HG03575 (cell line): ENCODE data around the gene UPP1.
A peak's percentile ranks its signal among the peaks of the same experiment; 100 is the strongest.
"Not testable (repeated sequence)": the region's sequence is repeated elsewhere in the genome, so short reads cannot be mapped to it uniquely, and the experiment has no call there.

Experiments
- ATAC-seq: cut with Tn5 transposase; IDR thresholded peaks from one replicate; pipeline ENCODE4 v1.9.1; 2021; ENCODE audit not compliant: unreplicated experiment, insufficient number of reproducible peaks, low FRiP score; ENCODE audit errors: extremely low read depth

The UPP1 gene

DNA sequence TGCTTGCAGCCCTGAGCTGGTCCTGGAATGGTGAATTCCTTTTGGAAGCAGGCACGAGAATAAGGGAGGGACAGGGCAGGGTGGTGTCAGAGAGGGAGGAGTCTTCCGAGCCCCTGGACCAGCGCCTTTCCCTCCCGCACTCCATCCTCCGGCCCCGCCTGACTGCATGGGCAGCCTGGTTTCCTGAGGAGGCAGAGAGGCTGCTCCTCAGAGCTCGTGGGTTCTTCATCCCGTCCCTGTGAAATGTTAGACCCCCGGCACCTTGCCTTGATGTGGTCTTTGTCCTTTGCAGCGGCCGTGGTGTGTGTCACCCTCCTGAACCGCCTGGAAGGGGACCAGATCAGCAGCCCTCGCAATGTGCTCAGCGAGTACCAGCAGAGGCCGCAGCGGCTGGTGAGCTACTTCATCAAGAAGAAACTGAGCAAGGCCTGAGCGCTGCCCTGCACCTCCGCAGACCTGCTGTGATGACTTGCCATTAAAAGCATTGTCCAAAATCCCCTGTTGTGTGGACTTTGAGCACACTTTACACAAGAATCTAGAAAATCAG lies 18.9 kb downstream of the UPP1 start:
- ATAC-seq, result no peak

DNA sequence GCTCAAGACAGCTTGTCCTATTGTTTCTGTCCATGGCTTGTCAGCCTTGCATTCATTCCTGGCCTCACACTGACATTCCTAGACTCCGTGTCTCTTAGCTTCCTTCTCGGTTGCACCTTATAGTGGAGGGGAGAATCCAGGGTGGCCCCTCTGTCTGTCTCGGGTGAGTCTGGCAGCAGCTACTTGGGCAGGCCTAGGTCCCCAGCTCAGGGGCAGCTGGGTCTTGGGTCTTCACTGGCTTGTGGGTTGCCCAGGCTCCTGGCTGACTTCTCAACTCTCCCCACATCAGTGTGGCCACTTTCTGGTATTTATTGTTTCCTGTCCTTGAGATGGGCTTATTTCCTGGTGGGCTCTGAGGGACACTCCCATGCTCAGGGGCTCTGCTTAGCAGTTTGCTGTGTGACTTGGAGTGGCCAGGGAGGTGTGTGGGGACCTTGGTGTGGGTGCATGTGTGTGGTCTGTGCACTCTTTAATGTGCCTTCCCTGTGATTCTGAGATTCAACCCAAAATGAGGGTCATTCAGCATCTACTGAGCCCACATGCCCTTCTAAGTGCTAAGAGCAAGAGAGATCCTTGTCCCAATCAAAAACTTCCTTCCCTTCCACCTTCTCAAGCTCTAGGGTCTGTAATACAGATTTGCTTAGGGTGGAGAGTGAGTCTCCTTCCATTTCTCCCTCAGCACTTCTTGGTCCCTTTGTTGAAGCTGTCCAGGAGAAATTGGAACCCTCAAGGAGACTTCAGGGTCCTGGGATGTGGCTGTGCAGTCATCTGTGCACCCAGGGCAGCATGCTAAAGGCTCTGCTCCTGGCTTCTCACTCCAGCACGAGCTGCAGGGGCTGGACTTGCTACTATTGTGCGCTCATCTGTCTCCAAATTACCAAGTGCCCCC lies 20.1 kb downstream of the UPP1 start:
- no peak for ATAC-seq

- ATAC-seq, result peak; percentile 59
Observed at GRCh38 chr7:48109848-48110663, 21.0 kb downstream of the UPP1 start.

- ATAC-seq, result no peak
Observed at GRCh38 chr7:48110868-48111267, 21.8 kb downstream of the UPP1 start.

GRCh38 chr7:48111596-48111995 lies 22.5 kb downstream of the UPP1 start:
- no peak for ATAC-seq

DNA sequence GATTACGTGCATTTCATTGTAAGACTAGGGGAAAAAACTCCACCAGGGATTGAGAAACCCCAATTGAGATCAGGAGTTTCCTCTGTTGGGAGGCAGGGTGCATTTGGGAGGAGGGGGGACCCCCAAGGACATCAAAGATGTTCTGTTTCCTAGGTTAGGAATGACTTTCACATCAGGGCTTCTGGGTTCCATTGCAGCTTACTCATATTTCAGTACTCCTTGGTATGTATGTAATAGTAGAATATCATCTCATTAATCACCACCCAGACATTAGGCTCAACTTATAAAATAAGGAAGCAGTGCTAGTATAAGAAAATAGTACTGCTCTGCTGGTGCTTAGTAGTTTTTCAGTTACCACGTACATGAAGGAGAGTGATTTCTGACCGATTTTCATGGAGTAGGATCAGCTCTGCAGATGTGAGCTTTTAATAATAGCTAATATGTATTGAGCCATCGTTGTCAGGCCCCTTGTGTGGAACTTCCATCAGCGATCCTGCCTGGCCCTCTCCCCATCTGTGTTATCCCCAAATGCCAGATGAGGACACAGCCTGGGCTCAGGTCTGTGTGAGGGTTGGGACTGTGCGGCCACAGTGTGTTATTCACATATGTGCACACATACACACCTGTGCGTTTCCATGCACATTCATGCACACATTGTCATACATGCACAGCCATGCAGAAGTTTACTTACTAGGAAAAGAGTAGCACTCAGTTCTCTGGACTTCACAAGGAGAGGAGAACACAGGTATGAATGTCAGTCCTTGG lies 23.5 kb downstream of the UPP1 start:
- ATAC-seq, result no peak

DNA sequence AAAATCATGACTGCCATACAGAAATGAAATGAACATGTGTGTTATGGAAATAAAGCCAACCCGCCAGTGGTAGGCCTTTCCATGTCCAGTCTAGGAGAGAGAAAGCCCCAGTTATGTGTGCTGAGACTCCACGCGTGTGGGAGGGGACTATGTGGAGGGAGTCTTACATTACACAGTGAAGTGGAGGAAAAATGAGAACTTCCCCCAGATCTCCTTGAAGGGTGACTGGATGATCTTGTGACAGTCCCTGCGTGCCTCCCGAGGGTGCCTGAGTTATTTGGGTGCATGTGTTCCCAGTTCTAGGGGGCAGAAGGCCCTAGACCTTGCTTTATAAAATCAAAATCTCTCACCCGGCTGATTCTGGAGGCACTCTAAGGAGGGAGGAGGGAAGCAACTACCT lies 24.2 kb downstream of the UPP1 start:
- ATAC-seq, result no peak

- ATAC-seq, result no peak
Observed at GRCh38 chr7:48114115-48114514, 25.1 kb downstream of the UPP1 start.

GRCh38 chr7:48114589-48114988 lies 25.5 kb downstream of the UPP1 start:
- no peak for ATAC-seq

- no peak for ATAC-seq
Observed at GRCh38 chr7:48116043-48116442, 27.0 kb downstream of the UPP1 start.

- no peak for ATAC-seq
Observed at GRCh38 chr7:48118041-48118440, 29.0 kb downstream of the UPP1 start.

DNA sequence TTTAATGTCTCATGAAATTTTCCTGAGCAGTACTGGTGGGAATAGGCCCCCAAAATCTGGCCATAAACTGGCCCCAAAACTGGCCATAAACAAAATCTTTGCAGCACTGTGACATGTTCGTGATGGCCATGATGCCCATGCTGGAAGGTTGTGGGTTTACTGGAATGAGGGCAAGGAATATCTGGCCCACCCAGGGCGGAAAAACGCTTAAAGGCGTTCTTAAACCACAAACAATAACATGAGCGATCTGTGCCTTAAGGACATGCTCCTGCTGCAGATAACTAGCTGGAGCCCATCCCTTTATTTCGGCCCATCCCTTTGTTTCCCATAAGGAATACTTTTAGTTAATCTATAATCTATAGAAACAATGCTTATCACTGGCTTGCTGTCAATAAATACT lies 31.5 kb downstream of the UPP1 start:
- not testable (repeated sequence) for ATAC-seq

DNA sequence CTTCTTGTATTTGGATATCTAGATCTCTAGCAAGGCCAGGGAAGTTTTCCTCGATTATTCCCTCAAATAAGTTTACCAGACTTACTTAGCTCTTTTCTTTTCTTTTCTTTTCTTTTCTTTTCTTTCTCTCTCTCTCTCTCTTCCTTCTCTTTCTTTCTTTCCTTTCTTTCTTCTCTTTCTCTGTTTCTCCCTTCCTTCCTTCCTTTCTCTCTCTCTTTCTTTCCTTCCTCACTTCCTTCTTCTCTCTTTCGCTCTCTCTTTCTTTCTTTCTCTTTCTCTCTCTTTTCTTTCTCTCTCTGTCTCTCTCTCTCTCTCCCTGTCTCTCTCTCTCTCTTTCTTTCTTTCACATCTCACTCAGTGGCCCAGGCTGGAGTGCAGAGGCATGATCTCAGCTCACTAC lies 37.0 kb downstream of the UPP1 start:
- ATAC-seq, result no peak

DNA sequence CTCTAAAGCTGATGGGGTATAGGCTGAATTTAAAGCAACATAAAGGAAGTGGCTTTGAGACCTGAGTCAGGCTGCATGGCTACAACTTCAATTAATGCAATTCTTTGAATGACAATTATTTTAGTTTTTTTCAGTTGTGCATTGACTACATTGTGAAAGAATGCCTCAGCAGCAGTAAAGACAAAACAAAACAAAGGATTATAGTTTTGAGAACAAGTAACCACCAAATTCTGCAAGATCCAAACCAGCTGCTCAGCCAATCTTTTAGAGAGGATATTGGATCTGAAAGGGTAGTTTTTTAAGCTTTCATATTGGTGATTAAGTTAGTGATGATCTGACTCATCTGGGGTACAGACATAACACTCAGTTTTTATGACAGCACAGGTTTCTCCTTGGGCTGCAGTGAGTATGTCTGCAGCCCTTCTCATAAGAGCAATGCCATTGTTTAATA lies 41.6 kb downstream of the UPP1 start:
- no peak for ATAC-seq

- no peak for ATAC-seq
Observed at GRCh38 chr7:48132792-48133191, 43.7 kb downstream of the UPP1 start.

DNA sequence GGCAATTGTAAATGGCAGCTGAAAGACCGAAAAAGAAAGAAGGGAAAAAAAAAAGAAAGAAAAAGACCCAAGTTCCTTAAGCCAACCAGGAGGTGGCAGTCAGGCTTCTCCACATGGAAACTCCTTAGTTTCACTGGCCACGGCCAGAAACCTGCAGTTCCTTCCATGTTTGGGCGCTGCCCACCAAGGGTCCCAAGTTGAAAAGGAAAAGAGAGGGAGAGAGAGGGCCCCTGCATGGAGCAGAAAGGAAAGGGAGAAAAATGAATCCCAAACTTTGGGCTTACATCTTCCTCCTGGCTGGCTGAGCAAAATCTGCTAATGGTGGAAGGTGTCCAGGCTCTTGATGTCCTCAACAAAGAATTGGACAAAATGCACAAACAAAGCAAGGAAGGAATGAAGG lies 50.4 kb downstream of the UPP1 start:
- no peak for ATAC-seq

DNA sequence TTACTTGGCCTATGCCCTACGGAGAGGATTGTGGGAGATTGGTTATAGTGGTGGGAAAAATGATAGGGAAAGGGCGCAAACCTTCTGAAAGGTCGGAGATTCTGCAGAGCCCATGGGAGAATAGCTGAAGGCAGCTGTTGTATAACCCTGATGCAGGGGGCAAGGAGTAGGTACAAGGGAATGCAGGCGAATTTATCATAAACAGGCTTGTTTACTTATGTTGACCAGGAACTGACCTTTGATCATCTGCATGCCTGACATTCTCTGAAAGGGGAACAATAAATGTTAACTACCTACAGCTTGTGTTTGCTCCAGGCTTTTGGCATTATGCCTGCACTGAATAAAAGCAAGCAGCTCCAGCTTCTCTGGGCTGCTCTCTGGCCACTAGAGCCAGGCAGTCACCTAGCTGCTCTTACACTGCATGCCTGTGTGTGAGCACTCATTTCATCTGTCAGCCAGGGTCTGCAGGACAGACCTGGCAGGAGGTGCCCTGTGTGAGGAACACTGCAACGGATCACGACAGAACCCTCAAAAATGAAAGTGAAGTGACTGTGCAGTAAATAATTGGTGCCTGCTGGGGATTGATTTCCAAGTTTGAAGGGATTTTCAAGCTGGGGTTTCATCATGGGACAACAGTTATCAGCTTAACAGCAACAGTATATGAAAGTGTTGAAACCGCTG lies 51.1 kb downstream of the UPP1 start:
- no peak for ATAC-seq

DNA sequence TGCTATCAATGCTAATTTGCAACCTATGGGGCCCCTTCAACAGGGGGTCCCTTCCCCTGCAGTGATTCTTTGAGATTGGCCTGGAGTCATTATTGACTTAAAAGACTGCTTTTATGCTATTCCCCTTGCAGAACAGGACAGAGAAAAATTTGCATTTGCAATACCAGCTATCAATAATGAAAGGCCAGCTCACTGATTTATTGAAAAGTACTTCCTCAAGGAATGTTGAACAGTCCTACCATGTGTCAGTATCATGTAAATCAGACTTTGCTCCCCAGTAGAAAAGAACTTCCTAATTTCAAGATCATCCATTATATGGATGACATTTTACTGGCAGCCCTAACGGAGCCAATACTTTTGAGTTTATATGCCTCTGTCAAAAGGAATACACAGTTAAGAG lies 52.5 kb downstream of the UPP1 start:
- ATAC-seq, result no peak
